HG03064 (cell line): ENCODE results near the gene SENP1.
"Not testable (repeated sequence)": the region's sequence is repeated elsewhere in the genome, so short reads cannot be mapped to it uniquely, and the experiment has no call there.

ENCODE experiments used
- ATAC-seq: cut with Tn5 transposase; IDR thresholded peaks from one replicate; pipeline ENCODE4 v1.9.1; 2021; ENCODE audit warnings: low read depth; ENCODE audit not compliant: unreplicated experiment

SENP1 gene

GRCh38 chr12:48105867-48106680 lies at the start of gene SENP1:
TSS of gene SENP1 (minus strand) at chr12:48106079. CDS start at chr12:48101472, 4,607 bp downstream.
- ATAC-seq, result peak; percentile 49

GRCh38 chr12:48151103-48151771 lies 45.4 kb upstream of the SENP1 start:
- no peak for ATAC-seq

GRCh38 chr12:48145981-48146380 lies 40.1 kb upstream of the SENP1 start:
- no peak for ATAC-seq

- no peak for ATAC-seq
Measured at GRCh38 chr12:48143898-48144297, 38.0 kb upstream of the SENP1 start.

GRCh38 chr12:48142818-48143674 lies 37.2 kb upstream of the SENP1 start:
- ATAC-seq, result no peak

GRCh38 chr12:48135027-48135426 lies 29.1 kb upstream of the SENP1 start:
- no peak for ATAC-seq

- ATAC-seq, result no peak
Measured at GRCh38 chr12:48132826-48133225, 26.9 kb upstream of the SENP1 start.

- no peak for ATAC-seq
Measured at GRCh38 chr12:48131517-48131916, 25.6 kb upstream of the SENP1 start.

- ATAC-seq, result no peak
Measured at GRCh38 chr12:48129376-48129775, 23.5 kb upstream of the SENP1 start.

- ATAC-seq, result no peak
Measured at GRCh38 chr12:48128800-48129199, 22.9 kb upstream of the SENP1 start.

- ATAC-seq, result no peak
Measured at GRCh38 chr12:48126953-48127630, 21.2 kb upstream of the SENP1 start.

GRCh38 chr12:48125985-48126384 lies 20.1 kb upstream of the SENP1 start:
- ATAC-seq, result no peak

- not testable (repeated sequence) for ATAC-seq
Measured at GRCh38 chr12:48125542-48125941, 19.7 kb upstream of the SENP1 start.

- ATAC-seq, result no peak
Measured at GRCh38 chr12:48123169-48123568, 17.3 kb upstream of the SENP1 start.

GRCh38 chr12:48122065-48122834 lies 16.4 kb upstream of the SENP1 start:
- ATAC-seq, result no peak

- no peak for ATAC-seq
Measured at GRCh38 chr12:48121522-48121921, 15.6 kb upstream of the SENP1 start.

- no peak for ATAC-seq
Measured at GRCh38 chr12:48119834-48120195, 13.9 kb upstream of the SENP1 start.

- ATAC-seq, result peak; percentile 94
Measured at GRCh38 chr12:48119078-48119833, 13.4 kb upstream of the SENP1 start, which contains the start of gene PFKM. TSS of gene PFKM (plus strand) at chr12:48119364. CDS start at chr12:48122775, 3,411 bp downstream.

- ATAC-seq, result no peak
Measured at GRCh38 chr12:48118284-48118871, 12.5 kb upstream of the SENP1 start.
